GM12878 (cell line): ENCODE data around the gene KDM2A. TPM values are rescaled to one million over a fixed set of nuclear protein-coding genes. Genes with fewer than 3 reads are reported as not detected.

Experiments used
- ATAC-seq: fragments of 200-7000 bp; cut with Tn5 transposase; 3 replicates; pipeline ENCODE4 v1.9.1; 2020; ENCODE audit warnings: mild to moderate bottlenecking, moderate library complexity
- BruUV-seq: library from RNA; stranded (reverse); fragments of 400-500 nt; replicated peaks from 2 replicates; lab custom pipeline; 2021; lab: Mats Ljungman, UMichigan
- CTCF ChIA-PET: fragments of 300-600 bp; sonication (Branson Sonifier 250); formaldehyde crosslinking; extraction: SDS; loops from one replicate; lab custom pipeline; 2021; ENCODE audit warnings: inconsistent platforms; lab: Yijun Ruan, JAX
- POLR2A ChIA-PET: fragments of 350-600 bp; formaldehyde crosslinking; extraction: SDS; loops from one replicate; lab custom pipeline; 2021; ENCODE audit warnings: inconsistent platforms; lab: Charles Lee
- RAD21 ChIA-PET: fragments of 300-600 bp; sonication (Branson Sonifier 250); formaldehyde crosslinking; loops from one replicate; lab custom pipeline; 2023; ENCODE audit warnings: antibody characterized with exemption; ENCODE audit not compliant: unreplicated experiment; lab: Charles Lee
- SMC1A ChIA-PET: fragments of 300-600 bp; sonication (Branson Sonifier 250); formaldehyde crosslinking; loops from one replicate; lab custom pipeline; 2023; ENCODE audit not compliant: unreplicated experiment, uncharacterized antibody; lab: Charles Lee
- DNase-seq: peaks from one replicate; pipeline ENCODE4 v3.0.0-alpha.2; 2011; ENCODE audit warnings: low read depth, low spot score
- FAIRE-seq: peaks from 3 replicates; lab custom pipeline; 2011; peaks lifted over from hg19 to GRCh38; lab: Jason Lieb, UNC
- H2AFZ ChIP-seq: 2 replicates; pipeline ENCODE4 v1.6.0; 2011; ENCODE audit warnings: low read depth, low read length, control low read depth; ENCODE audit not compliant: control insufficient read depth
- H3K27ac ChIP-seq: 2 replicates; pipeline ENCODE4 v1.5.1; 2011; ENCODE audit warnings: control low read depth; ENCODE audit not compliant: control insufficient read depth, insufficient read depth
- H3K27me3 ChIP-seq, 2 experiments: replicated peaks in 1 of 2; 2 replicates each; pipeline versions ENCODE4 v1.6.0 to v1.6.1; 2011; ENCODE audit warnings: low read length in 1 of 2; ENCODE audit not compliant: control insufficient read depth in 2 of 2, insufficient read depth in 2 of 2
- H3K36me3 ChIP-seq, 2 experiments: 2 replicates each; pipeline ENCODE4 v1.5.1; 2011; ENCODE audit warnings: low read length in 1 of 2; ENCODE audit not compliant: control insufficient read depth in 2 of 2, insufficient read depth in 2 of 2
- H3K4me1 ChIP-seq: 2 replicates; pipeline ENCODE4 v1.6.1; 2011; ENCODE audit warnings: mild to moderate bottlenecking, low read length, moderate library complexity, mixed read lengths; ENCODE audit not compliant: control insufficient read depth, insufficient read depth
- H3K4me2 ChIP-seq: 2 replicates; pipeline ENCODE4 v1.6.0; 2011; ENCODE audit warnings: control low read depth; ENCODE audit not compliant: control insufficient read depth, insufficient read depth
- H3K4me3 ChIP-seq: fragments of 200-600 bp; sonication (generic); 2 replicates; pipeline ENCODE4 v1.5.1; 2016
- H3K79me2 ChIP-seq: 2 replicates; pipeline ENCODE4 v1.6.0; 2011; ENCODE audit warnings: low read length; ENCODE audit not compliant: control insufficient read depth, insufficient read depth
- H3K9ac ChIP-seq: 2 replicates; pipeline ENCODE4 v1.8.0; 2011; ENCODE audit warnings: low read length, control low read depth, mixed read lengths; ENCODE audit not compliant: control insufficient read depth, insufficient read depth
- H3K9me3 ChIP-seq: replicated peaks from 3 replicates; pipeline ENCODE4 v1.5.1; 2011; ENCODE audit warnings: mild to moderate bottlenecking, low read length; ENCODE audit not compliant: control insufficient read depth, insufficient read depth
- H4K20me1 ChIP-seq: 2 replicates; pipeline ENCODE4 v1.6.0; 2011; ENCODE audit not compliant: control insufficient read depth, insufficient read depth
- GATAD2B ChIP-seq: fragments of 450-650 bp; conservative IDR thresholded peaks from 2 replicates; pipeline ENCODE4 v1.6.1; 2017; ENCODE audit warnings: low read depth, mild to moderate bottlenecking, moderate library complexity
- IRF4 ChIP-seq: IDR thresholded peaks from 2 replicates; pipeline ENCODE4 v1.6.1; 2011; ENCODE audit warnings: low read depth, low read length
- LARP7 ChIP-seq: fragments of 450-650 bp; IDR thresholded peaks from 2 replicates; pipeline ENCODE4 v1.6.1; 2017; ENCODE audit warnings: mild to moderate bottlenecking
- MEF2B ChIP-seq: fragments of 450-650 bp; IDR thresholded peaks from 2 replicates; pipeline ENCODE4 v1.6.1; 2018; ENCODE audit warnings: mild to moderate bottlenecking, moderate library complexity; ENCODE audit not compliant: partially characterized antibody, poor library complexity, severe bottlenecking
- MYB ChIP-seq: fragments of 150-350 bp; IDR thresholded peaks from 2 replicates; pipeline ENCODE4 v1.6.1; 2014; ENCODE audit warnings: mild to moderate bottlenecking, low read depth, low read length, borderline replicate concordance
- NFYA ChIP-seq: IDR thresholded peaks from 2 replicates; pipeline ENCODE4 v1.6.1; 2011; ENCODE audit warnings: low read depth, mild to moderate bottlenecking, low read length, improper control_type of control experiment, borderline replicate concordance
- PAX5 ChIP-seq: IDR thresholded peaks from 2 replicates; pipeline ENCODE4 v1.6.1; 2011; ENCODE audit warnings: low read depth, low read length, borderline replicate concordance
- RELA ChIP-seq: fragments of 450-650 bp; IDR thresholded peaks from 2 replicates; pipeline ENCODE4 v1.8.0; 2014; ENCODE audit warnings: borderline replicate concordance; ENCODE audit not compliant: partially characterized antibody
- SIX5 ChIP-seq: IDR thresholded peaks from 2 replicates; pipeline ENCODE4 v1.6.1; 2011; ENCODE audit warnings: mild to moderate bottlenecking, low read depth, low read length, moderate library complexity; ENCODE audit not compliant: severe bottlenecking
- SRF ChIP-seq, 2 experiments: IDR thresholded peaks; 2 replicates each; pipeline ENCODE4 v1.6.1; 2011; ENCODE audit warnings: low read depth in 2 of 2, low read length in 2 of 2, mild to moderate bottlenecking in 1 of 2, moderate library complexity in 1 of 2
- TCF12 ChIP-seq: IDR thresholded peaks from 2 replicates; pipeline ENCODE4 v1.6.1; 2011; ENCODE audit warnings: low read depth, mild to moderate bottlenecking, low read length
- ZNF207 ChIP-seq: fragments of 450-650 bp; IDR thresholded peaks from 2 replicates; pipeline ENCODE4 v1.6.1; 2014; ENCODE audit warnings: antibody characterized with exemption, mild to moderate bottlenecking, borderline replicate concordance
- WGBS: methylation state at CpG from one replicate; pipeline ENCODE4 v1.1.6; 2016; ENCODE audit warnings: low lambda C conversion rate; ENCODE audit not compliant: insufficient replicate concordance, insufficient coverage; ENCODE audit errors: missing lambda C conversion rate; 5-methylcytosine and 5-hydroxymethylcytosine counted together
- in situ Hi-C: fragments of 300-500 bp; cut with MboI; formaldehyde crosslinking; loops from 9 replicates; pipeline ENCODE4 v1.14.3; 2018; ENCODE audit warnings: mixed read lengths
- intact Hi-C: fragments of 100-400 bp; cut with micrococcal nuclease; formaldehyde crosslinking; loops from one replicate; pipeline ENCODE4 v1.14.2; 2022; ENCODE audit not compliant: unreplicated experiment
- polyA plus RNA-seq, 11 experiments: library from polyadenylated mRNA; depleted of rRNA in 4 of 11; unstranded in 6 of 11; stranded (reverse) in 5 of 11; fragments of >200 nt; fragmentation: Nextera tagmentation in 4 of 11; fragmentation: Illumina TruSeq in 1 of 11; extraction: Ambion mirVana in 4 of 11; extraction: Trizol in 1 of 11; gene quantifications; 1 replicate in 1 of 11; 2 replicates in 10 of 11; pipeline versions ENCODE4 v1.2.1 to v1.2.3, GENCODE V29; 2011 to 2016; ENCODE audit warnings: inconsistent platforms in 2 of 11, missing spikeins in 2 of 11, low read depth in 1 of 11
- total RNA-seq, 4 experiments: library from RNA; depleted of rRNA in 3 of 4; stranded (reverse); fragments of >200 nt in 3 of 4; fragmentation: Illumina TruSeq in 1 of 4; extraction: Trizol in 1 of 4; gene quantifications; 2 replicates each; pipeline versions ENCODE4 v1.2.1 to v1.2.3, GENCODE V29; 2013 to 2021
- TF ChIP-seq, protein P1 (sequence below): fragments of 450-650 bp; IDR thresholded peaks from 2 replicates; pipeline ENCODE4 v1.6.1; 2017; ENCODE audit warnings: low read depth, mild to moderate bottlenecking, moderate library complexity

Gene KDM2A
- total and polyA plus RNA-seq, 10 of the 15 experiments (the other 5 are each of a cell fraction or from before 2014, with no cell fraction given) = 10.5 to 69.3 (median 41.6) TPM

DNA sequence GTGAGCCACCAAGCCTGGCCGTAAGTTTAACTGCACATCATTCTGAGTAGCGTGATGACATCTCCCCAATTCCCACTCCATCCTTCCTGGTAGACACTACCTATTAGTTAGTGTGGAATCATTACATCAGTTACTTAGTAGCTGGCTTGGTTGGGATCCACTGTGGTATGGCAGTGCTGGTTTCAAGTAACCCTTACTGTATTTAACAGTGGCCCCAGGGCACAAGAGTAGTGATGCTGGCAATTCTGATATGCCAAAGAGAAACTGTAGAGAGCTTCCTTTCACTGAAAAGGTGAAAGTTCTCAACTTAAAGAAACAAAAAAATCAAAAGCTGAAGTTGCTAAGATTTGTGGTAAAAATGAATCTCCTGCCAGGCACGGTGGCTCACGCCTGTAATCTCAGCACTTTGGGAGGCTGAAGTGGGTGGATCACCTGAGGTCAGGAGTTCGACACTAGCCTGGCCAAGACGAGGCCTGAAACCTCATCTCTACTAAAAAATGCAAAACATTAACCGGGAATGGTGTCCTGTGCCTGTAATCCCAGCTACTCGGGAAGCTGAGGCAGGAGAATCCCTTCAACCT lies 35.2 kb upstream of the KDM2A start:
- no peak overlapping the region for H3K27ac ChIP-seq
- H3K4me1 ChIP-seq = peaks cover 10% of the 10 kb centered on the region
- no peak overlapping the region for H3K4me3 ChIP-seq
- in situ Hi-C loops = loop anchor here (5.0 kb wide), 1 partner anchor 83 kb away; no protein-coding TSS in a partner anchor
- H3K36me3 ChIP-seq = no peaks in the 10 kb centered on the region
- H3K4me2 ChIP-seq = no peak overlapping the region
- ATAC-seq (no peak), FAIRE-seq (no peak), DNase-seq (no peak)
- POLR2A ChIA-PET = interaction anchor here (0.6 to 2.1 kb wide), 6 partner anchors 11 to 318 kb away, joined by 4 to 6 read pairs (median 4); partner anchors contain the start of gene PPP1CA
- no peaks in the 10 kb centered on the region for H3K9me3 ChIP-seq
- TF ChIP-seq, protein P1, sequence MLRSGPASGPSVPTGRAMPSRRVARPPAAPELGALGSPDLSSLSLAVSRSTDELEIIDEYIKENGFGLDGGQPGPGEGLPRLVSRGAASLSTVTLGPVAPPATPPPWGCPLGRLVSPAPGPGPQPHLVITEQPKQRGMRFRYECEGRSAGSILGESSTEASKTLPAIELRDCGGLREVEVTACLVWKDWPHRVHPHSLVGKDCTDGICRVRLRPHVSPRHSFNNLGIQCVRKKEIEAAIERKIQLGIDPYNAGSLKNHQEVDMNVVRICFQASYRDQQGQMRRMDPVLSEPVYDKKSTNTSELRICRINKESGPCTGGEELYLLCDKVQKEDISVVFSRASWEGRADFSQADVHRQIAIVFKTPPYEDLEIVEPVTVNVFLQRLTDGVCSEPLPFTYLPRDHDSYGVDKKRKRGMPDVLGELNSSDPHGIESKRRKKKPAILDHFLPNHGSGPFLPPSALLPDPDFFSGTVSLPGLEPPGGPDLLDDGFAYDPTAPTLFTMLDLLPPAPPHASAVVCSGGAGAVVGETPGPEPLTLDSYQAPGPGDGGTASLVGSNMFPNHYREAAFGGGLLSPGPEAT = no peak
- no peak for TF ChIP-seq LARP7
- TF ChIP-seq SIX5 = no peak
- no peak for TF ChIP-seq IRF4
- TF ChIP-seq MYB = no peak
- TF ChIP-seq SRF (IDR thresholded peaks at IDR 0.05; ENCODE audit: low read depth in 2 of 2, low read length in 2 of 2) = no peak
- no peak for TF ChIP-seq TCF12
- TF ChIP-seq MEF2B = no peak
- no peak for TF ChIP-seq GATAD2B
- no peak for TF ChIP-seq PAX5
- TF ChIP-seq RELA = no peak
- no peak for TF ChIP-seq NFYA
- no peak for TF ChIP-seq ZNF207
- SMC1A ChIA-PET = interaction anchor here (0.6 to 3.6 kb wide), 8 partner anchors 9 to 297 kb away, joined by 3 to 19 read pairs (median 4); no protein-coding TSS in a partner anchor
- no TSS peak for BruUV-seq
- intact Hi-C loops = loop anchor here (5.0 to 10.0 kb wide), 2 partner anchors 33 to 161 kb away; partner anchors contain the start of gene KDM2A
- CTCF ChIA-PET = interaction anchor here (0.9 to 6.1 kb wide), 8 partner anchors 11 to 298 kb away, joined by 3 to 114 read pairs (median 3); no protein-coding TSS in a partner anchor
- no peaks in the 10 kb centered on the region for H4K20me1 ChIP-seq
- RAD21 ChIA-PET = interaction anchor here (0.7 to 1.6 kb wide), 4 partner anchors 89 to 155 kb away, joined by 3 to 5 read pairs (median 3); no protein-coding TSS in a partner anchor
- H3K9ac ChIP-seq = no peak overlapping the region
- H3K79me2 ChIP-seq = no peaks in the 10 kb centered on the region
- H2AFZ ChIP-seq = no peak overlapping the region
- no peaks in the 10 kb centered on the region for H3K27me3 ChIP-seq
- WGBS = 71% methylated on average over 8 of the region's 8 CpGs
